Measurements from ENCODE around the gene CYB561. TPM values are rescaled to one million over a fixed set of nuclear protein-coding genes. Genes with fewer than 3 reads are reported as not detected.

Gene CYB561, protein sequence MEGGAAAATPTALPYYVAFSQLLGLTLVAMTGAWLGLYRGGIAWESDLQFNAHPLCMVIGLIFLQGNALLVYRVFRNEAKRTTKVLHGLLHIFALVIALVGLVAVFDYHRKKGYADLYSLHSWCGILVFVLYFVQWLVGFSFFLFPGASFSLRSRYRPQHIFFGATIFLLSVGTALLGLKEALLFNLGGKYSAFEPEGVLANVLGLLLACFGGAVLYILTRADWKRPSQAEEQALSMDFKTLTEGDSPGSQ
- polyA plus RNA-seq (2013, experiment 1 of 2; ENCODE audit: insufficient read length), result 10.7 TPM
- 9.9 TPM for polyA plus RNA-seq (2013, experiment 2 of 2; ENCODE audit: insufficient read length)

- DNase-seq, result peak; percentile 63
These were observed at the start of gene CYB561 for GRCh38 chr17:63445954-63446752. Gene CYB561, minus strand, starts transcription at chr17:63446306. Its CDS starts 8,759 bp downstream, at chr17:63437547.

DNA sequence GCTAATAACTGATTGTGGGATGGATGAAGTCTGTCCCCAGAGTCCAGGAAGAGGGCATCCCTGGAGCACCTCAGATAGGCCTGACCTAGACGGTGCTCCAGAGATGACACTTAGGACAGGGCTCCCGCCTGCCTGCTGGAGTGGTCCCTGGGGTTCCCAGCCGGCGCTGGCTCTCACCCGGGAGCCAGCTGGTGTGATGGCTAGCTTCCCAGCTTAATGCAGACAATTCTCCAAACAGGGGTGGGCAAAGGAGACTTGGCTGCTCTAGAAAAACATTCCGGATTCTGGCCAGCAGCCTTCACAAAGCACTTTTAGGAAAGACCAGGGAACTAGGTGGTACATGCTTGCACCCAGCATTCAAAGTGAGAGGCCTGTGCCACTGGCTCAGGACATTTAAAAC is 49.4 kb upstream of the CYB561 start:
- DNase-seq, result no peak

GRCh38 chr17:63494300-63494928 is 48.3 kb upstream of the CYB561 start:
- DNase-seq, result no peak

- no peak for DNase-seq
These were observed 47.3 kb upstream of the CYB561 start for GRCh38 chr17:63493411-63493810.

DNA sequence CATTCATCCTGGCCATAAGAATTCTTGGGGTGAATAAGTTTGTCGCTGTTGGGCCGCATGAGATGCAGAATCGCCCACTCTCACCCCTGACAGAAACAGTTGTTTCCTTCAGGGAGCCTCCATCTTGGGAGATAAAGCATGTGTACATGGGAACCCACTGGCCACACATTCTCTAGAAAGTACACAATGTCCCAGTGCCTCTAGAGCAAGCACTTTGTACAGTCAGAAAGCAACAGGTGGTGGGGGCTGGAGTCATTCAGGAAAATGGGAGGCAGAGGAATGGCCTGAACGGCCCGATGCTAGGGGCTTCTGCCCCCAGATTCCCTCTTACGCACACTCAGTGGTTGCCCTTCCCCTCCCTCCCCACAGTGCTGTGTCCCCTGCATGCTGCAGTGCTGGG is 46.8 kb upstream of the CYB561 start:
- DNase-seq, result no peak

DNA sequence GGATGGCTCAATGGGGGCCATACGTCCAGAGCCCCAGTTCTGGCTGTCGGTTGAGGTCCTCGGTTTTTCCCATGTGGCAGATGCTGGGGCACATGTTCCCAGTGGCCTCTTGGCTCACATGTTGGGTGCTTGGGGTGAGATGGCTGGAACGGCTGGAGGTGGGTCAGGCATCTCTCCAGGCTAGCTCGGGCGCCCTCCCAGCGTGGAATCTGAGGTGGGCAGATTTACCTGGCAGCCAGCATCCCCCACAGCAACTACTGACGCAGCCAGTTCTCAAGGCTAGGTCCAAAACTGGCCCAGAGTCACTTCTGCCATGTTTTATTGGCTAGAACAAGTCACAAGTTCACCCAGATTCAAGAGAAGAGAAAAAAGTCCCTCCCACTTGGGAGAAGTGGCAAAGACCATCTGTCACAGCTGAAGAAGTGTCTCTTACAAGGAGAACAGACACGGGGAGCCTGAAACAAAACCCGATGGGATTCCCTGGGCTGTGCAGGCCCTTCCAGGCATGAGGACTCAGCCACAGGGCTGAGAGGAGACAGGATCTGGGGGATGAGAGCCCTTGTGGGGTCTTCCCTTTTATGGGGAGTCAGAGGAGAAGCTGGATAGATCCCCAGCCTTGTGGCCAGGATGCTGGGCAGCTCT is 46.0 kb upstream of the CYB561 start:
- no peak for DNase-seq

DNA sequence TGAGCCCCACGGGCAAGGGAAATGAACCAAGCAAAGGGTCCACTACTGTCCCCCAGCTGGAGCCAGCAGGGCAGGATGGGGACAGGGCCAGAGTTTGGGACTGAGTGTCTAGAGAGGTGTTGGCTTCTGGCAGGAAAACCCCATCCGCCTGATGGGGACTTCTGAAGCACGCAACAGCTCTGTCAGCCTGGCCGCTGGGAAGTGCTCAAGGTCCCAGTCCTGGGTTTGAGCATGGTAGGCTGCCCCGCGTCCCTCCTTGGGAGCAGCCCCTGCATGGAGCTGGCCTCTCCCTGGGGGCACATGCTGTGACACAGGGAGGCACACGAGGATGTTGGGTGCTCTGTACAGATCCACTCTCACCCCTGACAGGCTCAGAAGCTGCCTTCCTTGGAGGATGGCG is 45.3 kb upstream of the CYB561 start:
- no peak for DNase-seq

DNA sequence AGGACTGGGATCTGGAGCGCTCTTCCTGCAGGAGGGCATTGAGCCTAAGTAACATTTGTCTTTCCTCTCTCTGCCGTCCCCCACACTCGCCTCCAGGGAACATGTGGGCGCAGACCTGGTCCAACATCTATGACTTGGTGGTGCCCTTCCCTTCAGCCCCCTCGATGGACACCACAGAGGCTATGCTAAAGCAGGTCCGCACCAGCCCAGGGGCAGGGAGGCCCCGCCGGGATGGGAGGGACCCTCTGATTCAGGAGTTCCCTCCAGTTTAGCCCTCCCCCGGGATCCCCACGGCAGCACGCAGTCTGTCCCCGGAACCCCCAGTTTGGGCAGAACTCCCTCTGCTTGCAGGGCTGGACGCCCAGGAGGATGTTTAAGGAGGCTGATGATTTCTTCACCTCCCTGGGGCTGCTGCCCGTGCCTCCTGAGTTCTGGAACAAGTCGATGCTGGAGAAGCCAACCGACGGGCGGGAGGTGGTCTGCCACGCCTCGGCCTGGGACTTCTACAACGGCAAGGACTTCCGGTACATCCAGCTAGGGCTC is 44.8 kb upstream of the CYB561 start:
- DNase-seq, result no peak

GRCh38 chr17:63490329-63490728 is 44.2 kb upstream of the CYB561 start:
- DNase-seq, result no peak

- DNase-seq, result no peak
These were observed 43.2 kb upstream of the CYB561 start for GRCh38 chr17:63489291-63489690.

- DNase-seq, result no peak
These were observed 42.7 kb upstream of the CYB561 start for GRCh38 chr17:63488851-63489250.

DNA sequence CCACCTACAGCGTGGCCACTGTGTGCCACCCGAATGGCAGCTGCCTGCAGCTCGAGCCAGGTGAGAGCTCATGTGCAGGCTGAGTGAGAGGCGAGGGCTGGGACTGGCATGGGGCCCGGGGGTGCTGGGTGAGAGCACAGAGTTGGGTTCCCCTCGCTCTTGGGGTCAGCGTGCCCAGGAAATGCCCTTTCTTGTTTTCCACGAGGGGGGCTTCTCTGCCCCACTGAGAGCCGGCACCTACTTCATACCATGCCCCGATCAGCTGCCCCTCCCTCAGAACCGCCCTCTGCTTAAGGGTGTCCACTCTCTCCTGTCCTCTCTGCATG is 40.9 kb upstream of the CYB561 start:
- DNase-seq, result no peak

DNA sequence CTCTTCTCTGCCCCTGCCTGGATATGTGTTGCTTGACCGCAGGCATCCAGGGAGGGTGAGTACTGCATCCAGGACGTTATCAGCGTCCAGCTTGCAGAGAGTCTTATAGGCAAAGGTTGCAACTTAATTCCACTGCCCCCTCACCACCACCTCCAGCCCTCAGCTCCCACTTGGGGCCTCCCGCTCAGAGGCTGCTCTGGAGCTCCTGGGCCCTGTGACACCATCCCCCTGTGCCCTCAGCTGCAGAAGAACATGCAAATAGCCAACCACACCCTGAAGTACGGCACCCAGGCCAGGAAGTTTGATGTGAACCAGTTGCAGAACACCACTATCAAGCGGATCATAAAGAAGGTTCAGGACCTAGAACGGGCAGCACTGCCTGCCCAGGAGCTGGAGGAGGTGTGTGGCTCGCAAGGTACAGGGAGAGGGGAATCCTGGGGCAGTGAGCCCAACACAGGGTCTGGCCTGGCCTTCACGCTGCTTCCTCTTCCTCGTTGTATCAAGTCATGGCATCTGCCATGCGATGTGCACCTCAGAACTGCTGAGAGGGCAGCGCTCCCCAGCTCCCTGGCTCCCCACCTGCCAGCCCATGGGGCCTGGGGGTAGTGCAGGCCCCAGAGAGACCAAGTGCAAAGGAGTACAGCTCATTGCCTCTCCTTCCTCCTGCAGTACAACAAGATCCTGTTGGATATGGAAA is 40.4 kb upstream of the CYB561 start:
- DNase-seq, result no peak

GRCh38 chr17:63483655-63484575 is 37.8 kb upstream of the CYB561 start:
- no peak for DNase-seq

GRCh38 chr17:63483038-63483437 is 36.9 kb upstream of the CYB561 start:
- no peak for DNase-seq

GRCh38 chr17:63482509-63482908 is 36.4 kb upstream of the CYB561 start:
- DNase-seq, result no peak

GRCh38 chr17:63481488-63481870 is 35.4 kb upstream of the CYB561 start:
- no peak for DNase-seq

- no peak for DNase-seq
These were observed 34.9 kb upstream of the CYB561 start for GRCh38 chr17:63480826-63481487.

GRCh38 chr17:63480192-63480784 is 34.2 kb upstream of the CYB561 start:
- DNase-seq, result no peak

Data from fibroblast of skin of scalp (primary cell).